Measurements from ENCODE around the gene BZW2. TPM values are rescaled to one million over a fixed set of nuclear protein-coding genes. Genes with fewer than 3 reads are reported as not detected.
A peak's percentile ranks its signal among the peaks of the same experiment; 100 is the strongest.

The BZW2 gene
- total and polyA plus RNA-seq, 2 of the 13 experiments (the other 11 are each of a cell fraction or from before 2014, with no cell fraction given) = 21.8 to 95.2 TPM

DNA sequence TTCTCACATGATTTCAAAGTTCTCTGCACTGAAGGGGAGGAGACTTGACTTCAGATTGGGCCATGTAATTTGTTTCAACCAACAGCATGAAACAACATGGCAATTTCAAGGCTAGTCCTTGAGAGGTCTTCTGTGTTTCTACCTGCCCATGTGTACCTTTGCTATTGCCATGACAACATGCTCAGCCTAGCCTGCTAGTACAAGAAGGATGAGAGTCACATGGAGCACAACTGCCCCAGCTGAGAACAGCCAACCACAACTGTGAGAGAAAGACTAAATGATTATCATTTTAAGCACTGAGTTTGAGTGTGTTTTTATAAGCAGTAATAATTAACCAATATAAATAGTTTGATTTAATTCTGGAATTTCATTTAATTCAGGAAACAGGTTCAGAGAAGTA, 42.3 kb upstream of the BZW2 start:
- no peaks in the 10 kb centered on the region for H3K4me1 ChIP-seq (ENCODE audit: insufficient read depth, low read length)
- intact Hi-C loops (cut with micrococcal nuclease; ENCODE audit: unreplicated experiment) (loop anchor here (5.0 kb wide), 1 partner anchor 314 kb away; no protein-coding TSS in a partner anchor), in situ Hi-C loops (cut with HindIII; ENCODE audit: extremely low pct_ligation_motif_present, low pct_unique_long_range_greater_than_20kb) (no loop called here)
- no peak overlapping the region for H3K27ac ChIP-seq (ENCODE audit: extremely low read length, insufficient read depth, low read length)
- no peak overlapping the region for H2AFZ ChIP-seq (ENCODE audit: low read length)
- FAIRE-seq = no peak
- no peak for ATAC-seq
- H3K79me2 ChIP-seq (ENCODE audit: insufficient read depth, low read length) = no peaks in the 10 kb centered on the region
- DNase-seq (ENCODE audit: low spot score) = no peak
- ChIA-PET POLR2A (no interaction called here), CTCF (ENCODE audit: low intra/inter-chr PET ratio, low total read pairs) (no interaction called here)
- no peak overlapping the region for H3K4me2 ChIP-seq (ENCODE audit: low read depth, low read length)
- H3K4me3 ChIP-seq (replicated peaks in 1 of 3; ENCODE audit: insufficient read depth in 1 of 3, low read depth in 2 of 3, low read length in 3 of 3) = no peak overlapping the region
- TF ChIP-seq, protein P1, sequence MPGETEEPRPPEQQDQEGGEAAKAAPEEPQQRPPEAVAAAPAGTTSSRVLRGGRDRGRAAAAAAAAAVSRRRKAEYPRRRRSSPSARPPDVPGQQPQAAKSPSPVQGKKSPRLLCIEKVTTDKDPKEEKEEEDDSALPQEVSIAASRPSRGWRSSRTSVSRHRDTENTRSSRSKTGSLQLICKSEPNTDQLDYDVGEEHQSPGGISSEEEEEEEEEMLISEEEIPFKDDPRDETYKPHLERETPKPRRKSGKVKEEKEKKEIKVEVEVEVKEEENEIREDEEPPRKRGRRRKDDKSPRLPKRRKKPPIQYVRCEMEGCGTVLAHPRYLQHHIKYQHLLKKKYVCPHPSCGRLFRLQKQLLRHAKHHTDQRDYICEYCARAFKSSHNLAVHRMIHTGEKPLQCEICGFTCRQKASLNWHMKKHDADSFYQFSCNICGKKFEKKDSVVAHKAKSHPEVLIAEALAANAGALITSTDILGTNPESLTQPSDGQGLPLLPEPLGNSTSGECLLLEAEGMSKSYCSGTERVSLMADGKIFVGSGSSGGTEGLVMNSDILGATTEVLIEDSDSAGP (CRISPR knock-in tag; IDR thresholded peaks at IDR 0.05; ENCODE audit: borderline replicate concordance) = no peak
- 0 out of 2 replicates have a peak, but pooled peaks have one; percentile 18 for TF ChIP-seq RFX1 (IDR thresholded peaks at IDR 0.05)
- no peaks in the 10 kb centered on the region for H3K9me3 ChIP-seq (ENCODE audit: low read length)
- H3K9ac ChIP-seq (ENCODE audit: insufficient read depth, low read depth, low read length) = no peak overlapping the region
- no peaks in the 10 kb centered on the region for H3K27me3 ChIP-seq (ENCODE audit: control insufficient read depth in 1 of 2, insufficient read depth in 2 of 2, low read length in 2 of 2)
- peaks cover 3 to 10% of the 10 kb centered on the region in 2 experiments; a peak in 4 of 5 replicates for H3K36me3 ChIP-seq (replicated peaks in 1 of 2; ENCODE audit: control insufficient read depth in 1 of 2, insufficient read depth in 2 of 2, low read length in 2 of 2)
- H4K20me1 ChIP-seq (ENCODE audit: insufficient read depth, low read length) = no peaks in the 10 kb centered on the region
- no TSS peak for BruUV-seq (replicated peaks)

DNA sequence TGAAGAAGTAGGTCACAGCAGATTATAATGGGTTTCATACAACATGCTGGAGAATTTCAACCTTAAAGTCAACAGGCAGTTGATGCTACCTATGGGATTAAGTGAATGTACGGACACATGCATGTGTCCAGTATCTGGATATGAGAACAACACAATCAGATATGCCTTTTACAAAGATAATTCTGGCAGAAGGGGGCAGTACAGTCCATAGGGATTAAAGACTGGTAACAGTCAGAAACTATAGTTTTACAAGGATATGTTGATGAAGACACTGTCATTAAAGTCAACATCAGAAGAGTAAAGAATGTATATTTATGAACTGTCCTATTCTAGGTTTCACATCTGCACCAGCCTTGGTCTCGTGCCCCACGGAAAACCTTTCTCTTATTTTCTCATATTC, 41.9 kb upstream of the BZW2 start:
- DNase-seq (ENCODE audit: low spot score) = peak; percentile 10
- Histone ChIP-seq H3K4me3 (replicated peaks in 1 of 3; ENCODE audit: insufficient read depth in 1 of 3, low read depth in 2 of 3, low read length in 3 of 3) (no peak overlapping the region), H3K9ac (ENCODE audit: insufficient read depth, low read depth, low read length) (no peak overlapping the region), H3K4me2 (ENCODE audit: low read depth, low read length) (no peak overlapping the region), H4K20me1 (ENCODE audit: insufficient read depth, low read length) (no peaks in the 10 kb centered on the region), H3K36me3 (replicated peaks in 1 of 2; ENCODE audit: control insufficient read depth in 1 of 2, insufficient read depth in 2 of 2, low read length in 2 of 2) (peaks cover 3 to 11% of the 10 kb centered on the region in 2 experiments; a peak in 4 of 5 replicates), H2AFZ (ENCODE audit: low read length) (no peak overlapping the region), H3K9me3 (ENCODE audit: low read length) (no peaks in the 10 kb centered on the region), H3K27ac (ENCODE audit: extremely low read length, insufficient read depth, low read length) (no peak overlapping the region), H3K27me3 (ENCODE audit: control insufficient read depth in 1 of 2, insufficient read depth in 2 of 2, low read length in 2 of 2) (no peaks in the 10 kb centered on the region), H3K4me1 (ENCODE audit: insufficient read depth, low read length) (no peaks in the 10 kb centered on the region), H3K79me2 (ENCODE audit: insufficient read depth, low read length) (no peaks in the 10 kb centered on the region)
- ChIA-PET POLR2A (no interaction called here), CTCF (ENCODE audit: low intra/inter-chr PET ratio, low total read pairs) (no interaction called here)
- TF ChIP-seq FIP1L1 (IDR thresholded peaks at IDR 0.05; ENCODE audit: borderline replicate concordance, insufficient read depth, low read depth, low read length) (no peak), STAG1 (CRISPR knock-in tag; IDR thresholded peaks at IDR 0.05) (peak; percentile 46)
- intact Hi-C loops (cut with micrococcal nuclease; ENCODE audit: unreplicated experiment) = loop anchor here (5.0 kb wide), 1 partner anchor 313 kb away; no protein-coding TSS in a partner anchor
- WGBS (ENCODE audit: low lambda C conversion rate) = 97% methylated on average over 3 of the region's 3 CpGs
- BruUV-seq (replicated peaks) = no TSS peak
- FAIRE-seq = no peak
- no peak for ATAC-seq
- in situ Hi-C loops (cut with HindIII; ENCODE audit: extremely low pct_ligation_motif_present, low pct_unique_long_range_greater_than_20kb) = no loop called here
